DND-41 (cell line): Measurements from ENCODE around the gene CHMP2A.
A peak's percentile ranks its signal among the peaks of the same experiment; 100 is the strongest.

ENCODE experiments used
- ATAC-seq: fragments of 200-7000 bp; cut with Tn5 transposase; 3 replicates; pipeline ENCODE4 v1.9.1; 2021; ENCODE audit warnings: low read depth; ENCODE audit not compliant: insufficient read depth
- DNase-seq: peaks from one replicate; pipeline ENCODE4 v3.0.0-alpha.2; 2020
- H2AFZ ChIP-seq: 2 replicates; pipeline ENCODE4 v1.6.0; 2012; ENCODE audit warnings: low read depth, low read length
- H3K27ac ChIP-seq: 2 replicates; pipeline ENCODE4 v1.5.1; 2012; ENCODE audit warnings: low read length, inconsistent platforms
- H3K27me3 ChIP-seq: fragments of 200-600 bp; sonication (generic); 2 replicates; pipeline ENCODE4 v1.6.0; 2012; ENCODE audit warnings: low read length, mild to moderate bottlenecking, inconsistent platforms; ENCODE audit not compliant: insufficient read depth, poor library complexity
- H3K36me3 ChIP-seq: 2 replicates; pipeline ENCODE4 v1.5.1; 2012; ENCODE audit warnings: low read length, inconsistent platforms; ENCODE audit not compliant: insufficient read depth
- H3K4me1 ChIP-seq: 2 replicates; pipeline ENCODE4 v1.5.1; 2012; ENCODE audit warnings: mild to moderate bottlenecking, low read length; ENCODE audit not compliant: insufficient read depth
- H3K4me2 ChIP-seq: 2 replicates; pipeline ENCODE4 v1.6.0; 2012; ENCODE audit warnings: mild to moderate bottlenecking, moderate library complexity, low read length, inconsistent platforms; ENCODE audit not compliant: insufficient read depth
- H3K4me3 ChIP-seq, 2 experiments: fragments of 200-600 bp in 1 of 2; shearing (Covaris generic) in 1 of 2; 2 replicates each; pipeline ENCODE4 v1.5.1; 2012 to 2016; ENCODE audit warnings: inconsistent platforms in 2 of 2, low read length in 2 of 2, mild to moderate bottlenecking in 2 of 2, low read depth in 1 of 2, moderate library complexity in 1 of 2
- H3K79me2 ChIP-seq: 2 replicates; pipeline ENCODE4 v1.6.0; 2012; ENCODE audit warnings: low read length, inconsistent platforms; ENCODE audit not compliant: insufficient read depth
- H3K9ac ChIP-seq: 2 replicates; pipeline ENCODE4 v1.6.0; 2012; ENCODE audit warnings: low read depth, mild to moderate bottlenecking, inconsistent platforms, low read length, moderate library complexity
- H3K9me3 ChIP-seq: 2 replicates; pipeline ENCODE4 v1.5.1; 2012; ENCODE audit warnings: low read length, moderate library complexity, mild to moderate bottlenecking, inconsistent platforms; ENCODE audit not compliant: insufficient read depth, severe bottlenecking
- H4K20me1 ChIP-seq: 2 replicates; pipeline ENCODE4 v1.6.0; 2012; ENCODE audit warnings: low read length; ENCODE audit not compliant: insufficient read depth
- EZH2 ChIP-seq: IDR thresholded peaks from 3 replicates; pipeline ENCODE4 v1.6.1; 2012; ENCODE audit warnings: borderline replicate concordance, low read depth, mild to moderate bottlenecking, moderate library complexity, low read length, inconsistent platforms; ENCODE audit not compliant: severe bottlenecking
- TF ChIP-seq, protein P1 (sequence below): IDR thresholded peaks from 2 replicates; pipeline ENCODE4 v1.5.1; 2012; ENCODE audit warnings: borderline replicate concordance, low read length, moderate library complexity, mild to moderate bottlenecking; ENCODE audit not compliant: poor library complexity, severe bottlenecking; ENCODE audit errors: extremely low read depth

Gene CHMP2A

DNA sequence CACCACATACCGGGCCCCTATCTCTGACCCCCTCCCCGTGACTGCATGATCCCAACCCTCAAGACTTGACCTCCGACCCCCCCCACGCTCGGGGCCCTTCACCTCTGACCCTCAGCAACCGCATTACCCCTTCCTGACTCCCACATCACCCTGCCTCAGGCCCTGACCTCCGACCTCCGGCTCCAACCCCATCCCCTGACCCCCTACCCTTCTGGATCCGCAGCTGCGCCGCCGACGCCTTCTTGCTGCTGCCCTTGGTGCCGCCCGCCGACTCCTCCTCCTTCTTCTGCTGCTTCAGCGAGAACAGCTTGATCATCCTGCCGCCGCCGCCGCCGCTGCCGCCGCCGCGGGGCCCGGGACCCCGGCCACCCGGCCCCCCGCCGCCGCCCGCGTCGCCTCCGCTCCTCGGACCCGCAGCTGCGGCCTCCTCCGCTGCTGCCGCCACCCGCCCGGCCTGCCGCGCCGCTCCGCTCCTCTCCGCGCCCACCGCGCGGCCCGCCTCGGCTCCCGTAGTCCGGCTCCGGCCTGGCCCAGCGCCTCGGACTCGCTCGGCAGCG, 3.2 kb upstream of the CHMP2A start, which contains the start of gene UBE2M:
Gene UBE2M (minus strand): TSS at position 546 of the 557 bp plus-strand sequence. CDS start 230 bp downstream, at position 316.
- H2AFZ ChIP-seq: peak within 1 kb of the TSS; percentile 77
- no peaks in the 10 kb centered on the region for H3K27me3 ChIP-seq
- H3K79me2 ChIP-seq: peaks cover 87% of the 10 kb centered on the region
- peak within 1 kb of the TSS; percentile 98 for H3K27ac ChIP-seq
- H3K9me3 ChIP-seq: no peaks in the 10 kb centered on the region
- peaks cover 57% of the 10 kb centered on the region for H3K4me1 ChIP-seq
- H3K4me2 ChIP-seq: peak within 1 kb of the TSS; percentile 80
- ATAC-seq (no peak), DNase-seq (peak; percentile 73)
- H3K36me3 ChIP-seq: peaks cover 37% of the 10 kb centered on the region
- peaks cover 28% of the 10 kb centered on the region for H4K20me1 ChIP-seq
- H3K9ac ChIP-seq: peak within 1 kb of the TSS; percentile 96
- TF ChIP-seq, protein P1, sequence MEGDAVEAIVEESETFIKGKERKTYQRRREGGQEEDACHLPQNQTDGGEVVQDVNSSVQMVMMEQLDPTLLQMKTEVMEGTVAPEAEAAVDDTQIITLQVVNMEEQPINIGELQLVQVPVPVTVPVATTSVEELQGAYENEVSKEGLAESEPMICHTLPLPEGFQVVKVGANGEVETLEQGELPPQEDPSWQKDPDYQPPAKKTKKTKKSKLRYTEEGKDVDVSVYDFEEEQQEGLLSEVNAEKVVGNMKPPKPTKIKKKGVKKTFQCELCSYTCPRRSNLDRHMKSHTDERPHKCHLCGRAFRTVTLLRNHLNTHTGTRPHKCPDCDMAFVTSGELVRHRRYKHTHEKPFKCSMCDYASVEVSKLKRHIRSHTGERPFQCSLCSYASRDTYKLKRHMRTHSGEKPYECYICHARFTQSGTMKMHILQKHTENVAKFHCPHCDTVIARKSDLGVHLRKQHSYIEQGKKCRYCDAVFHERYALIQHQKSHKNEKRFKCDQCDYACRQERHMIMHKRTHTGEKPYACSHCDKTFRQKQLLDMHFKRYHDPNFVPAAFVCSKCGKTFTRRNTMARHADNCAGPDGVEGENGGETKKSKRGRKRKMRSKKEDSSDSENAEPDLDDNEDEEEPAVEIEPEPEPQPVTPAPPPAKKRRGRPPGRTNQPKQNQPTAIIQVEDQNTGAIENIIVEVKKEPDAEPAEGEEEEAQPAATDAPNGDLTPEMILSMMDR: no peak
- no peak for TF ChIP-seq EZH2
- peak within 1 kb of the TSS; percentile 67 to 81 for H3K4me3 ChIP-seq

DNA sequence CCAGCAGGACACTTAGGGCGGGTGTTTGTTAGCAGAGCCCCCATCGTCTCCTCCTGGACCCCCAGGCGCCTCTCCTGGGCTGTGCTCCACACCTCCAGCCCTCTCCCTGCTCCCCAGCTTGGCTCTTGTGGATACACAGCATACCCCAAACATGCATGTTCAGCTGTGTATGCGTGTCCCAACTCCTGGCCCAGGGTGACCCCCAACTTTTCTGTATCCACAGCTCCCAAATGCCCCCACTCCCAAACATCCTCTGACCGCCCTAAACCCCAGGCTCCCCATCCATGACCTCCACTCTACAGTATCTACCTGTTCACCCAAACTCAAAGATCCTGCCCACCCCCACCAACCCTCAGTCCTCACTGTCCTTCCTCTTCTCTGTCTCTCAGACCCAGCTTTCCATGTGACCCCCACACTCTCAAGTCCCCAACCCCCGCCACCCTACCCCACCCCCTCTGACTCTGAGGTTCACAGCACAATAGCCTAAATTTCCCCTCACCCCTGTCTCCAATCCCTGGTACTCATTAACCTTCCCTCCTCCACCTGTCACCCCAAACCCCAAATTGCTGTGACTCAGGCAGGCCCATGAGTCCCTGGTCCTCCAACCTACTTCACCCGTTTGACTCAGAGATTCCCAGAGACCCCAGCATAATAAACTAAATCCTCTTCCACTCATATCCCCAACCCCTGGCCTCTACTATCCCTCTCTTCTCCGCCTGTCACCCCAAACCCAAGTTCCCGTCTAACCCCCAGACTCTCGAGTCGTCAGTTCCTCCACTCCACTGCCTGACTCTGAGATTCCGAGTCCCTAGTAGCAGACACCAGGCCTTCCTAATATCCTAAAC, 2.5 kb upstream of the CHMP2A start:
- Histone ChIP-seq H3K4me1 (peaks cover 63% of the 10 kb centered on the region), H3K4me2 (peak overlapping the region; percentile 73), H3K27me3 (no peaks in the 10 kb centered on the region), H3K27ac (peak overlapping the region; percentile 63), H3K9me3 (no peaks in the 10 kb centered on the region), H3K36me3 (peaks cover 35% of the 10 kb centered on the region), H4K20me1 (peaks cover 33% of the 10 kb centered on the region), H3K79me2 (peaks cover 90% of the 10 kb centered on the region), H3K4me3 (peak overlapping the region; percentile 67 to 81; a peak in 3 of 4 replicates), H2AFZ (no peak overlapping the region), H3K9ac (peak overlapping the region; percentile 96)
- no peak for TF ChIP-seq EZH2
- TF ChIP-seq, protein P1: no peak
- ATAC-seq: no peak
- no peak for DNase-seq

DNA sequence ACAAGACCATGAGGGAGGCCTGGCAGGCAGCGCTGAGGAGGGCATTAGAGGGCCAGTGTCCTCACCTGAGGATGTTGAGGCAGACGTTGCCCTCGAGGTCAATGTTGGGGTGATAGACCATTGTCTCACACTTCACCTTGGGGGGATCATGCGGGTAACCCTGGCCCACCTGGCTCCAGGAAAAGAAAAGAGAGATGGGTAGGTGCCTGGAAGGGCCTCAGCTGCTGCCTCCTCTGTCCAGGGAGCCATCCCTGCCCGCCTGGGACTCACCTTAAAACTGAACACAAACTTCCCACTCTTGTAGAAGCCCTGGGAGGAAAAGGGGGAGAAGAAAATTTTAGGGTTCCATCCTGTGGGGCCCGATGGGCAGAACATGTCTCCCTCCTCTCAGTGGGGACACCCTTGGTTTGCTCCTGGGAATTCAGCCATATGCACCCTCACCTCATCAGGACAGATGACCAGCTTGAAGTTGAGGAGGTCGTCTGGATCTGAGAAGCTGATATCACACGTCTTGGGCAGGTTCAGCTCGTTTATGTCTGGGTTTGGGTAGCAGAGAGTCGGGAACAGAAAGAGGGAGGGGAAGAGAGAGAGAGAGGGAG, 1.8 kb upstream of the CHMP2A start:
- H4K20me1 ChIP-seq: peaks cover 40% of the 10 kb centered on the region
- no peaks in the 10 kb centered on the region for H3K27me3 ChIP-seq
- H3K27ac ChIP-seq: peak overlapping the region; percentile 63
- peaks cover 36% of the 10 kb centered on the region for H3K36me3 ChIP-seq
- peak overlapping the region in 1 of 2 experiments; percentile 81; a peak in 3 of 4 replicates for H3K4me3 ChIP-seq
- H2AFZ ChIP-seq: no peak overlapping the region
- ATAC-seq: no peak
- peak overlapping the region; percentile 73 for H3K4me2 ChIP-seq
- H3K9me3 ChIP-seq: no peaks in the 10 kb centered on the region
- peak overlapping the region; percentile 96 for H3K9ac ChIP-seq
- peaks cover 84% of the 10 kb centered on the region for H3K79me2 ChIP-seq
- no peak for TF ChIP-seq EZH2
- TF ChIP-seq, protein P1: no peak
- DNase-seq: no peak
- peaks cover 70% of the 10 kb centered on the region for H3K4me1 ChIP-seq
